GM21381 (cell line): ENCODE results near the gene MVK.

ENCODE experiments used
- ATAC-seq: cut with Tn5 transposase; IDR thresholded peaks from one replicate; pipeline ENCODE4 v1.9.1; 2021; ENCODE audit warnings: mild to moderate bottlenecking, moderate library complexity; ENCODE audit not compliant: unreplicated experiment

MVK gene

GRCh38 chr12:109626378-109627115, 53.0 kb downstream of the MVK start:
- ATAC-seq, result no peak

DNA sequence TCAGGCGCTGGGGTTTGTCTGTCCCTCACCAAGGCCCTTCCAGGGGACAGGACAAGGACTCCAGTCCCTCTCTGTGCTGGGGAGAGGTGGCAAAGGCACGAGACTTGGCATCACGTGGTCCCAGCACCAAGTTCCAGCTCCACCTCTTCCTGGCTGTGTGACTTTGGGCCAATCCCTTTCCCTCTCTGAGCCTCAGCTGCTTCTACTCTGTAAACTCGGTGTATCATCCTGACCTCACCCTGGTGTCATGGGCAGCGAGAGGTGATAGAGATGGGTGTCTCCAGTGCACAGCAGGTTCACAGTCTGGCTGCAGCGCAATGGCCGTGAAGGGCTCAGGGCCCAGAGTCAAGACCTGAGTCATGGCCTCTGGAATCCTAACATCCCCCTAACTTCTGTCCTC, 54.0 kb downstream of the MVK start:
- no peak for ATAC-seq

- no peak for ATAC-seq
These were observed 56.5 kb downstream of the MVK start for GRCh38 chr12:109630107-109630506.

GRCh38 chr12:109630815-109631214, 57.2 kb downstream of the MVK start:
- no peak for ATAC-seq

GRCh38 chr12:109631302-109631701, 57.7 kb downstream of the MVK start:
- no peak for ATAC-seq

DNA sequence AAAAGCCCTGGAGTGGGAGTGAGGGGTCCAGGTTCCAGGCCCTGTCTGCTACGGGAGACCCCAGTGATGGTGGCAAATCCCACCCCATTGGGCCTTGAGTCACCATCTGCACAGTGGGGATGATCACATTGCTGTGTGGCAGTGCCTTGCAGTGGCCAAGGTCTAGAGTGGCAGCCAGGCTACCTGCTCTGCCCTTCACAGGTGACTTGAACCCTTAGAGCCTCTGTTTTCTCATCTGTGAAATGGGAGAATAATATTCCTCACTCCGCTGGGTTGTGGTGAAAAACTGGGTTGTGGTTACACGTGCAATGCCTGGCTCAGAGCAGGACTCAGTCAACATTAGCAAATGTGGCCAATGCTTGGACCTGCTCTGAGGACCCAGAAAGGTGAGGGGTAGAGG, 58.2 kb downstream of the MVK start:
- ATAC-seq, result no peak

DNA sequence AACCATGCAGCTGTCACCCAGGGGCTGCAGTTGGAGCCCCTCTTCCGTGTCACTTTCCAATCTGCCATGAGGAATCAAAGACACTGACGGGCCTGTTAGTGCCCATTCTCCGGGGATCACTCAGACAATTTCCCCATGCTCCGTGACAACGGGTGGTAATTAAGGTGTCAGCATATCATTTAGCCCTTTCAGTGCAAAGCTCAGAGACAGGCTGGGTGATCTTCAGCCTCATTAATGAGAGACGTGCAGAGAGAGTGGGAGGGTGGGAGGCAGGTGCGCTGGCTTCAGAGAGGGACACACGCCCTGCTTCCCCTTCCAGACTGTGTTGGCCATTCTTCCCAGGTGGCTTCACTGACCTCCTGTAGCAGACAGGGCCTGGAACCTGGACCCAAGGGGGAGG, 58.7 kb downstream of the MVK start:
- ATAC-seq, result no peak

DNA sequence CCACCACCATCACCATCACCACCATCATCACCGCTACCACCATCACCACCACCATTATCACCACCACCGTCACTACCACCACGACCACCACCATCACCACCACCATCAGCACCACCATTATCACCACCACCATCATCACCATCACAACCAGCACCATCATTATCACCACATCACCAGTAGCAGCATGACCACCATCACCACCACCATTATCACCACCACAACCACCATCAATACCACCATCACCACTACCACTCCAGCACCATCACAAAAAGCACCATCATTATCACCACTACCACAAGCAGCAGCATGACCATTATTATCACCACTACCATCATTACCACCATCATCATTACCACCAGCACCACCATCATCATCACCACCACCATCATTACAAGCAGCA, 62.1 kb downstream of the MVK start:
- ATAC-seq, result no peak

DNA sequence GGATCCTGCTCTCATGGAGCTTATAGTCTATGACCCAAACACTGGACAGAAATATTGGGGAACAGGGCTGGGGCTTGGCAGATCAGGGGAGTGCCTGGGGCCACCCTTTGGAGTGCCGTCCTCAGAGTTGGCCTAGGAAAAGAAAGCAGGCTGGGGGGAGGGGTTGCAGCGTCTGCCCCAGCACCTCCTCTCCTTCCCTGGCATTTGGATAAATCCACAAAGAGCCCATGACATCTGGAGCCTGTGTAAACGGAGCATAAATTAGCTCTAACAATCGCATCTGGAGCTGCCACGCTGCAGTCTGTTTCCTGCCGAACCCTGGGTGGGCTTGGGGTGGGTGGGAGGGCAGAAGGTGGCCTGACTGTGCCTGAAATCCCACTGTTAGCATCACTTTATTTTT, 63.8 kb downstream of the MVK start:
- no peak for ATAC-seq

DNA sequence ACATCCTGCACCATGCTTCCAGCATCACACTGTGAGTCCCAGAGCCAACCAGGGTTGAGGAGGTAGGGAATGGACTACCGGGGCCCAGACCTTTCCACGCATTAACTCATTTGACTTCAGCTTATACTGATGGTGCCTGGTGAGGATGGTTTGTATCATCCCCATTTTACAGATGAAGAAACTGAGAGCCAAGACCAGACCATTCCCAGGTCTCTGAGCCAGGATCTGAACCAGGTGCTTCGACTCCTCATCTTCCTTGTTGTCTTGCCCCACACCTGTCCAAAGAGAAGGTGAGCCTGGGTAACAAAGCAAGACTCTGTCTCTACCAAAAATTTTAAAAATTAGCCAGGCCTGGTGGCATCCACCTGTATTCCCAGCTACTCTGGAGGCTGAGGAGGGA, 64.4 kb downstream of the MVK start:
- no peak for ATAC-seq

- ATAC-seq, result no peak
These were observed 65.1 kb downstream of the MVK start for GRCh38 chr12:109638735-109639134.

DNA sequence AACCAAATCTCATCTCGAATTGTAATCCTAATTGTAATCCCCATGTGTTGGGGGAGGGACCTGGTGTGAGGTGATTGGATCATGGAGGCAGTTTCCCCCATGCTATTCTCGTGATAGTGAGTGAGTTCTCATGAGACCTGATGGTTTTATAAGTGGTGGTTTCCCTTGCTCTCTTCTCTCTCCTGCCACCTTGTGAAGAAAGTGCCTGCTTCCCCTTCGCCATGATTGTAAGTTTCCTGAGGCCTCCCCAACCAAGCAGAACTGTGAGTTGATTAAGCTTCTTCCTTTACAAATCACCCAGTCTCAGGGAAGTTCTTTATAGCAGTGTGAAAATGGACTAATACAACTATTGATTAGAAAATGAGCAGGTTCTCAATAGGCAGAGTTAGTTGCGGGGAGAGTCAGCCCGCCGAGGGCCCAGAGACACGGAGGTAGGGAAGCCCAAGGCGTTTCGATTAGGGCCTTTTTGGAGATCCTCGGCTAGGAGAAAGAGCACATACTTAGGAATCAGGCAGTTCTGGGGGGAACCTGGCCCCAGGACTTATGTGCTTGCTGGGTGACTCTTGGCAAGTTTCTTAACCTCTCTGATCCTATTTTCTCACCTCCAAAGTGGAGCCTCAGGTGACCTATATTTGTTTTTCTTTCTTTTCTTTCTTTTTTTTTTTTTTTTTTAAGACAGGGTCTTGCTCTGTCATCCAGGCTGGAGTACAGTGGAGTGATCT, 65.7 kb downstream of the MVK start:
- no peak for ATAC-seq

GRCh38 chr12:109640961-109641360, 67.4 kb downstream of the MVK start:
- no peak for ATAC-seq

DNA sequence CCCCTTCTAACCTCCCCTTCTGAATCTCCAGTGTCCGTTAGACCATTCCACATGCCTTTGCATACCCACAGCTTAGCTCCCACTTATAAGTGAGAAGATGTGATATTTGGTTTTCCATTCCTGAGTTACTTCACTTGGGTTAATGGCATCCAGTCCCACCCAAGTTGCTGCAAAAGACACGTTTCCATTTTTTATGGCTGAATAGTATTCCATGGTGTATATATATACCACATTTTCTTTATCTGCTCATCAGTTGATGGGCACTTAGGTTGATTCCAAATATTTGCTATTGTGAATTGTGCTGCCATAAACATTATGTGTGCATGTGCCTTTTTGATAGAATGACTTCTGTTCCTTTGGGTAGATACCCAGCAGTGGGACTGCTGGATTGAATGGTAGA, 67.8 kb downstream of the MVK start:
- no peak for ATAC-seq

DNA sequence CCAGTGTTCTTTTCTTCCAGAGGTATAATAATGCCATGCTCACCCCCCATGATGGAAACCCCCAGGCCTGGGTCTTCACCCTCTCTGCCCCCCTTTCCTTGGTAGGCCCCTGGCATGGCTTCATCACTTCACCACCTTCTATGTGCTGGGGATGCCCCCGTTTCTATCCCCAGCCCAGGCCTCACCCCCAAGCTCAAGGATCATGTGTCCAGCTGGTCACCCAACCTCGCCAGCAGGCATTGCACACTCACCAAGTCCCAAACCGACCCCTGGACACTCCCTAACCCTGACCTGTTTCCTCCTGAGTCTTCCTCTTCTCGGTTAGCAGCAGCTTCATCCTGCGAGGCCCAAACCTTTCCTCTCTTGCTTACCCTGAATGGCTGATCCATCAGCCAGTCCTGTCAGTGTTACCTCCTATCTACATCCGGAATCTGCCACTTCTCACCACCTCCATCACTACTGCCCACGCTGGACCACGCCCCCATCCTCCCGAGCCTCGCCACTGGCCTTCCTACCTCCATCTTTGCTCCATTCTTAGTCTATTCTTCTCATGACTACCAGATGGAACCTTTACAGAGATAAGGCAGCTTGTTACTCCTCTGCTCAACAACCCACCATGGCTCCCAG, 69.0 kb downstream of the MVK start:
- no peak for ATAC-seq

GRCh38 chr12:109645194-109645593, 71.6 kb downstream of the MVK start:
- no peak for ATAC-seq

GRCh38 chr12:109645708-109646107, 72.1 kb downstream of the MVK start:
- no peak for ATAC-seq
